ENCODE measurements around the gene LY6G6D. TPM values are rescaled to one million over a fixed set of nuclear protein-coding genes. Genes with fewer than 3 reads are reported as not detected.

LY6G6D gene
- total and polyA plus RNA-seq, 2 of the 13 experiments (the other 11 are each of a cell fraction or from before 2014, with no cell fraction given), result not detected

DNA sequence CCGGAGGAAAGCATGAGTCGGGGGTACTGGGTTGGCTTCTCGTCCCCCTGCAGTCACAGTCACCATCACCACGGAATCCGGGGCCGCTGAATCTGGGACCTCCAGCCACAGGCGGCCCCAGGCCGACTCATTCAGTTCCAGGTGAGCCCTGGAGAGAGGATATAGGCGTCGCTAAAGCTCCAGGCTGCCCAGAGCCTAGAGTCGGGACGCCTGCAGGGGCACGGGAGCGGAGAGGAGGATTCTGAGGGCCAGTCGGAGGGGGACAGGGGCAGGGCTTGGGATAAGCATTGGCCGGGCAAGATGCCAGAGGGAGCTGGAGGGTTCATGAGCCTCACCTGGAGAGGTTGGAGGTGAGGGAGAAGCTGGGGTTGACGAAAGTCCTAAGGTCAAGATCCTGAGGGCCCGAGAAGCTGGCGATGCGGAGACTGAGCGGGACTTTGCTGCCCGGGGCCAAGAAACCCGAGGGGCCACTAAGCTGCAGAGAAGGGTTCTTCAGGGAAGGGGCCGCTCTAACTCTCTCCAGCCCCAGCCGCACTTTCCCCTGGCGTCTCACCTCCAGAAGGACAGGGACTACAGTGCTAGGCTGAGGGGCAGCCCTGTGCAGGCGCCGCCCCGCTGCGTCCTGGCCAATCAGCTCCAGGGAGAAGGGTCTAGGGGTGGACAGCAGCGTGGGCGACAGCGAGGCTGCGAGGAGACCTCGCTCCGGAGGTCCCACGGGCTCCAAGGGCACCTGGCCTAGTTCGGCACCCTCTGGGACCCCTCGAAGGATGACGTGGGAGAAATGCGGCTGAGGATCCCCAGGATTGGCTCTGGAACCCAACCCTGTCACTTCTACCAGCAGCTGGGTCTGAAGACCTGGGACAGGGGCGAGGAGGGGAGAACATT lies 51.0 kb downstream of the LY6G6D start (continued):
- TF ChIP-seq, protein P1, sequence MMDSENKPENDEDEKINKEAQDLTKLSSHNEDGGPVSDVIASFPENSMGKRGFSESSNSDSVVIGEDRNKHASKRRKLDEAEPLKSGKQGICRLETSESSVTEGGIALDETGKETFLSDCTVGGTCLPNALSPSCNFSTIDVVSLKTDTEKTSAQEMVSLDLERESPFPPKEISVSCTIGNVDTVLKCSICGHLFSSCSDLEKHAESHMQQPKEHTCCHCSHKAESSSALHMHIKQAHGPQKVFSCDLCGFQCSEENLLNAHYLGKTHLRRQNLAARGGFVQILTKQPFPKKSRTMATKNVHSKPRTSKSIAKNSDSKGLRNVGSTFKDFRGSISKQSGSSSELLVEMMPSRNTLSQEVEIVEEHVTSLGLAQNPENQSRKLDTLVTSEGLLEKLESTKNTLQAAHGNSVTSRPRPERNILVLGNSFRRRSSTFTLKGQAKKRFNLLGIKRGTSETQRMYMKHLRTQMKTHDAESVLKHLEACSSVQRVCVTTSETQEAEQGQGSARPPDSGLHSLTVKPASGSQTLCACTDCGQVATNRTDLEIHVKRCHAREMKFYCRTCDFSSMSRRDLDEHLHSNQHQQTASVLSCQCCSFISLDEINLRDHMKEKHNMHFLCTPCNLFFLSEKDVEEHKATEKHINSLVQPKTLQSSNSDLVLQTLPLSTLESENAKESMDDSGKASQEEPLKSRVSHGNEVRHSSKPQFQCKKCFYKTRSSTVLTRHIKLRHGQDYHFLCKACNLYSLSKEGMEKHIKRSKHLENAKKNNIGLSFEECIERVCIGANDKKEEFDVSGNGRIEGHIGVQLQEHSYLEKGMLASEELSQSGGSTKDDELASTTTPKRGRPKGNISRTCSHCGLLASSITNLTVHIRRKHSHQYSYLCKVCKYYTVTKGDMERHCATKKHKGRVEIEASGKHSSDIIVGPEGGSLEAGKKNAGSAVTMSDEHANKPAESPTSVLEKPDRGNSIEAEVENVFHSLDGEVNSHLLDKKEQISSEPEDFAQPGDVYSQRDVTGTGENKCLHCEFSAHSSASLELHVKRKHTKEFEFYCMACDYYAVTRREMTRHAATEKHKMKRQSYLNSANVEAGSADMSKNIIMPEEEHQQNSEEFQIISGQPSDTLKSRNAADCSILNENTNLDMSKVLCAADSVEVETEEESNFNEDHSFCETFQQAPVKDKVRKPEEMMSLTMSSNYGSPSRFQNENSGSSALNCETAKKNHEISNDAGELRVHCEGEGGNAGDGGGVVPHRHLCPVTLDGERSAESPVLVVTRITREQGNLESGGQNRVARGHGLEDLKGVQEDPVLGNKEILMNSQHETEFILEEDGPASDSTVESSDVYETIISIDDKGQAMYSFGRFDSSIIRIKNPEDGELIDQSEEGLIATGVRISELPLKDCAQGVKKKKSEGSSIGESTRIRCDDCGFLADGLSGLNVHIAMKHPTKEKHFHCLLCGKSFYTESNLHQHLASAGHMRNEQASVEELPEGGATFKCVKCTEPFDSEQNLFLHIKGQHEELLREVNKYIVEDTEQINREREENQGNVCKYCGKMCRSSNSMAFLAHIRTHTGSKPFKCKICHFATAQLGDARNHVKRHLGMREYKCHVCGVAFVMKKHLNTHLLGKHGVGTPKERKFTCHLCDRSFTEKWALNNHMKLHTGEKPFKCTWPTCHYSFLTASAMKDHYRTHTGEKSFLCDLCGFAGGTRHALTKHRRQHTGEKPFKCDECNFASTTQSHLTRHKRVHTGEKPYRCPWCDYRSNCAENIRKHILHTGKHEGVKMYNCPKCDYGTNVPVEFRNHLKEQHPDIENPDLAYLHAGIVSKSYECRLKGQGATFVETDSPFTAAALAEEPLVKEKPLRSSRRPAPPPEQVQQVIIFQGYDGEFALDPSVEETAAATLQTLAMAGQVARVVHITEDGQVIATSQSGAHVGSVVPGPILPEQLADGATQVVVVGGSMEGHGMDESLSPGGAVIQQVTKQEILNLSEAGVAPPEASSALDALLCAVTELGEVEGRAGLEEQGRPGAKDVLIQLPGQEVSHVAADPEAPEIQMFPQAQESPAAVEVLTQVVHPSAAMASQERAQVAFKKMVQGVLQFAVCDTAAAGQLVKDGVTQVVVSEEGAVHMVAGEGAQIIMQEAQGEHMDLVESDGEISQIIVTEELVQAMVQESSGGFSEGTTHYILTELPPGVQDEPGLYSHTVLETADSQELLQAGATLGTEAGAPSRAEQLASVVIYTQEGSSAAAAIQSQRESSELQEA (CRISPR knock-in tag; IDR thresholded peaks at IDR 0.05; ENCODE audit: not compliant biosample characterization), result peak; percentile 88
- TF ChIP-seq ZBTB7A (CRISPR knock-in tag; IDR thresholded peaks at IDR 0.05), result peak; percentile 81; the same call in 1 of the 2 replicates
- TF ChIP-seq, protein P2, sequence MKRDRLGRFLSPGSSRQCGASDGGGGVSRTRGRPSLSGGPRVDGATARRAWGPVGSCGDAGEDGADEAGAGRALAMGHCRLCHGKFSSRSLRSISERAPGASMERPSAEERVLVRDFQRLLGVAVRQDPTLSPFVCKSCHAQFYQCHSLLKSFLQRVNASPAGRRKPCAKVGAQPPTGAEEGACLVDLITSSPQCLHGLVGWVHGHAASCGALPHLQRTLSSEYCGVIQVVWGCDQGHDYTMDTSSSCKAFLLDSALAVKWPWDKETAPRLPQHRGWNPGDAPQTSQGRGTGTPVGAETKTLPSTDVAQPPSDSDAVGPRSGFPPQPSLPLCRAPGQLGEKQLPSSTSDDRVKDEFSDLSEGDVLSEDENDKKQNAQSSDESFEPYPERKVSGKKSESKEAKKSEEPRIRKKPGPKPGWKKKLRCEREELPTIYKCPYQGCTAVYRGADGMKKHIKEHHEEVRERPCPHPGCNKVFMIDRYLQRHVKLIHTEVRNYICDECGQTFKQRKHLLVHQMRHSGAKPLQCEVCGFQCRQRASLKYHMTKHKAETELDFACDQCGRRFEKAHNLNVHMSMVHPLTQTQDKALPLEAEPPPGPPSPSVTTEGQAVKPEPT (CRISPR knock-in tag; IDR thresholded peaks at IDR 0.05; ENCODE audit: low read depth), result peak; percentile 53; the same call in 1 of the 2 replicates
- TF ChIP-seq ZSCAN9 (CRISPR knock-in tag; IDR thresholded peaks at IDR 0.05; ENCODE audit: borderline replicate concordance), result no peak
- TF ChIP-seq ZNF282 (IDR thresholded peaks at IDR 0.05; ENCODE audit: partially characterized antibody), result no peak
- TF ChIP-seq, protein P3, sequence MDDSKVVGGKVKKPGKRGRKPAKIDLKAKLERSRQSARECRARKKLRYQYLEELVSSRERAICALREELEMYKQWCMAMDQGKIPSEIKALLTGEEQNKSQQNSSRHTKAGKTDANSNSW (CRISPR knock-in tag; IDR thresholded peaks at IDR 0.05; ENCODE audit: borderline replicate concordance), result peak; percentile 75; the same call in 1 of the 2 replicates
- no peak for TF ChIP-seq TBP (CRISPR knock-in tag; IDR thresholded peaks at IDR 0.05)
- TF ChIP-seq, protein P4, sequence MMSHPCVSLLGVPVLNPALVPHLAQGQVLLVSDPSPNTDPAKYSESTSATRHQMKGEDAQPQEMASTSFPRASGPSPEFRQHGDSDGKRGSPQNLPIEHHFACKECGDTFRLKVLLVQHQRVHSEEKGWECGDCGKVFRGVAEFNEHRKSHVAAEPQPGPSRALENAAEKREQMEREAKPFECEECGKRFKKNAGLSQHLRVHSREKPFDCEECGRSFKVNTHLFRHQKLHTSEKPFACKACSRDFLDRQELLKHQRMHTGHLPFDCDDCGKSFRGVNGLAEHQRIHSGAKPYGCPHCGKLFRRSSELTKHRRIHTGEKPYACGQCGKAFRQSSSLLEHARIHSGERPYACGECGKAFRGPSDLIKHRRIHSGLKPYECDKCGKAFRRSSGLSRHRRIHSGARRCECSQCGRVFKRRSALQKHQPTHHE (CRISPR knock-in tag; IDR thresholded peaks at IDR 0.05; ENCODE audit: borderline replicate concordance), result peak; percentile 47; the same call in 1 of the 2 replicates
- peak; percentile 30; the same call in 1 of the 2 replicates for TF ChIP-seq RFXANK (CRISPR knock-in tag; IDR thresholded peaks at IDR 0.05)
- TF ChIP-seq, protein P5, sequence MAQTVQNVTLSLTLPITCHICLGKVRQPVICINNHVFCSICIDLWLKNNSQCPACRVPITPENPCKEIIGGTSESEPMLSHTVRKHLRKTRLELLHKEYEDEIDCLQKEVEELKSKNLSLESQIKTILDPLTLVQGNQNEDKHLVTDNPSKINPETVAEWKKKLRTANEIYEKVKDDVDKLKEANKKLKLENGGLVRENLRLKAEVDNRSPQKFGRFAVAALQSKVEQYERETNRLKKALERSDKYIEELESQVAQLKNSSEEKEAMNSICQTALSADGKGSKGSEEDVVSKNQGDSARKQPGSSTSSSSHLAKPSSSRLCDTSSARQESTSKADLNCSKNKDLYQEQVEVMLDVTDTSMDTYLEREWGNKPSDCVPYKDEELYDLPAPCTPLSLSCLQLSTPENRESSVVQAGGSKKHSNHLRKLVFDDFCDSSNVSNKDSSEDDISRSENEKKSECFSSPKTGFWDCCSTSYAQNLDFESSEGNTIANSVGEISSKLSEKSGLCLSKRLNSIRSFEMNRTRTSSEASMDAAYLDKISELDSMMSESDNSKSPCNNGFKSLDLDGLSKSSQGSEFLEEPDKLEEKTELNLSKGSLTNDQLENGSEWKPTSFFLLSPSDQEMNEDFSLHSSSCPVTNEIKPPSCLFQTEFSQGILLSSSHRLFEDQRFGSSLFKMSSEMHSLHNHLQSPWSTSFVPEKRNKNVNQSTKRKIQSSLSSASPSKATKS (CRISPR knock-in tag; IDR thresholded peaks at IDR 0.05), result no peak
- TF ChIP-seq ZNF430 (CRISPR knock-in tag; IDR thresholded peaks at IDR 0.05), result peak; percentile 63; the same call in 1 of the 2 replicates
- TF ChIP-seq ZNF567 (CRISPR knock-in tag; IDR thresholded peaks at IDR 0.05; ENCODE audit: borderline replicate concordance), result 0 out of 2 replicates have a peak, but pooled peaks have one; percentile 79
- no peak for TF ChIP-seq ZNF30 (CRISPR knock-in tag; IDR thresholded peaks at IDR 0.05)

All from HepG2 (cell line).